ENCODE data around the gene ACCSL.

Gene ACCSL

DNA sequence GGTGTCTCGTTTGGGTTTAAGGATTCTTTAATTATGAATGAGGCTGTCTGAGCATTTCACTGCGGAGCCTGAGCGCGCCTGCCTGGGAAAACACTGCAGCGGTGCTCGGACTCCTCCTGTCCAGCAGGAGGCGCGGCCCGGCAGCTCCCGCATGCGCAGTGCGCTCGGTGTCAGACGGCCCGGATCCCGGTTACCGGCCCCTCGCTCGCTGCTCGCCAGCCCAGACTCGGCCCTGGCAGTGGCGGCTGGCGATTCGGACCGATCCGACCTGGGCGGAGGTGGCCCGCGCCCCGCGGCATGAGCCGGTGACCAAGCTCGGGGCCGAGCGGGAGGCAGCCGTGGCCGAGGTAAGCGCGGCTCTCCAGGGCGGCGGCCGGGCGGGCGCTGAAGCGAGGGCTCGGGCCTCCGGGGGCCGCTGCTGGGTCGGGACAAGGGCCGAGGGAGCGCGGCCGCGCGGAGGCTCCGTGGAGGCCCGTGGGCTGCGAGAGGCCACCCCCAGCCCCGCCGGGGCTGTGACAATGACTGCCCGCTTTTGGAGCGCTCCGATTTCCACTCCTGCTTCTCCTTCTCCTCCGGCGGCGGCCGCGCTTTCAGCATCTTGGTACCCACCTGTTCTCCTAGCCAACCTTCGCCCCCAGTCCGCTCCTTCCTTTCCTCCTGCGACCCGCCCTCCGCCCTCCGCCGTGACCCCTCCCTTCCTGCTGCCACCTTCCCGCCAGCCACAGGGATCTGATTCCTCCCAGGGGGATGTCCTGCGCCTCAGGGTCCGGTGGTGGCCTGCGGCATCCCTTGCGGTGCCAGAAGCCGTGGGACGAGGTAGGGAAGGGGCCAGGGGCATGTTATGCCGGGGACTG lies 48.0 kb downstream of the ACCSL start, which contains the start of gene EXT2:
Gene EXT2, plus strand, starts transcription at position 173 of the 854 bp plus-strand sequence. CDS start 12,035 bp downstream, outside the sequence.
- no peak within 1 kb of the TSS for H2BK12ac ChIP-seq (ENCODE audit: low read length)
- no peak within 1 kb of the TSS for H4K8ac ChIP-seq (ENCODE audit: low read depth, low read length)
- peak within 1 kb of the TSS; percentile 85 for H3K14ac ChIP-seq (ENCODE audit: low read length)
- H3K9me3 ChIP-seq (replicated peaks in 1 of 2; ENCODE audit: control insufficient read depth in 2 of 2, insufficient read depth in 1 of 2, low read depth in 1 of 2, low read length in 2 of 2) = no peaks in the 10 kb centered on the region
- H3K9ac ChIP-seq (ENCODE audit: low read depth, low read length, poor library complexity) = peak within 1 kb of the TSS; percentile 91
- H3K4me1 ChIP-seq (ENCODE audit: control insufficient read depth in 2 of 2, insufficient read depth in 1 of 2, low read depth in 1 of 2, low read length in 2 of 2) = no peaks in the 10 kb centered on the region
- no peak within 1 kb of the TSS for H2BK120ac ChIP-seq (ENCODE audit: low read depth, low read length)
- peak within 1 kb of the TSS; percentile 30 for H3K27ac ChIP-seq (replicated peaks; ENCODE audit: low read length)
- H3K4me3 ChIP-seq (ENCODE audit: low read length in 2 of 2) = peak within 1 kb of the TSS; percentile 96 to 97
- H3K27me3 ChIP-seq (ENCODE audit: control insufficient read depth in 3 of 3, insufficient read depth in 3 of 3, low read depth in 1 of 3, low read length in 3 of 3) = peaks cover 0 to 14% (median 2%) of the 10 kb centered on the region in 3 experiments
- peak within 1 kb of the TSS; percentile 77 for H3K23ac ChIP-seq (ENCODE audit: low read depth, low read length, poor library complexity)
- H2AK5ac ChIP-seq (ENCODE audit: low read depth, low read length) = peak within 1 kb of the TSS; percentile 68
- H2BK15ac ChIP-seq (ENCODE audit: low read length) = no peak within 1 kb of the TSS
- peak within 1 kb of the TSS; percentile 97 for H2AFZ ChIP-seq (ENCODE audit: low read length)
- peaks cover 0 to 3% of the 10 kb centered on the region in 2 donors for H3K36me3 ChIP-seq (replicated peaks in 1 of 2; ENCODE audit: control insufficient read depth in 2 of 2, insufficient read depth in 2 of 2, low read length in 2 of 2)
- peak within 1 kb of the TSS; percentile 70 for H4K91ac ChIP-seq (ENCODE audit: low read depth, low read length, poor library complexity)
- H3K4me2 ChIP-seq (ENCODE audit: insufficient read depth, low read length, poor library complexity, severe bottlenecking) = peak within 1 kb of the TSS; percentile 74
- peaks cover 4% of the 10 kb centered on the region for H3K79me1 ChIP-seq (ENCODE audit: low read depth, low read length)
- WGBS, 2 donors (ENCODE audit: extremely low coverage in 2 of 2, insufficient read length in 2 of 2, insufficient replicate concordance in 1 of 2) = no CpG with 5 or more reads among the region's 83 CpGs
- peak within 1 kb of the TSS; percentile 55 for H2BK5ac ChIP-seq (ENCODE audit: low read length)
- peak; percentile 85 for DNase-seq (ENCODE audit: low spot score)
- H3K18ac ChIP-seq (ENCODE audit: low read length) = peak within 1 kb of the TSS; percentile 94
- H3K4ac ChIP-seq (ENCODE audit: low read length) = no peak within 1 kb of the TSS

DNA sequence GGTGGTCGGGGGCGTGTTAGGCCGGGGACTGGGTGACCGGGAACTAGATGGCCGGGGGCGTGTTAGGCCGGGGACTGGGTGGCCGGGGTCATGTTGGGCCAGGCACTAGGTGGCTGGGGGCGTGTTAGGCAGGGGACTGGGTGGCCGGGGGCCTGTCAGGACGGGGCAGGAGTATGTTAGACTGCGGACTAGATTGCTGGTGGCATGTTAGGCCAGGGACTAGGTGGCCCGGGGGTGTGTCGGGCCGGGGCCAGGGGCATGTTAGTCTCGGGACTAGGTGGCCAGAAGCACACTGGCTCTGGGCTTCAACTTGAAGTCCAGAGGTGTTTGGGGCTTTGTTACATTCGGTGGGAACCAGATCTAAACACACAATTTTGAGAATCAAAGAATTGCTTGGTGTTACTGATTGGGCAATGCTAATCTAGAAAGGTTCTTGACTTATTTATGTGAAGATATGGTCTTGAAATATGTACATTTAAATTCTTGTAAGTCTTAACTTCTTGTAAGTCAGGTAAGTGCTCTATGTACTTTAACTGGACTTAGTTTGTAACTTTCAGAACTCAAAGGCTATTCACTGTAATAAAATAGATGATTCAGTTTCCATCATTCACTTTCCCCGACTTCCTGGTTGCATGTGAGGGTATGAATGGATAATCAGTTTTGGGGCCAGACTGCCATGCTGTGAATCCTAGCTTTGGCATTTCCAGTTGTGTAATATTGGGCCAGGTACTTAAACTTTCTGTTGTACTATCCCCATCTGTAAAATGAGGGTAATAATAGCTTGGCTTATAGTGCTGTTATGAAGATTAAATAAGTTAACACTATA lies 48.8 kb downstream of the ACCSL start:
- WGBS, 2 donors (ENCODE audit: extremely low coverage in 2 of 2, insufficient read length in 2 of 2, insufficient replicate concordance in 1 of 2) = no CpG with 5 or more reads among the region's 18 CpGs
- Histone ChIP-seq H3K36me3 (replicated peaks in 1 of 2; ENCODE audit: control insufficient read depth in 2 of 2, insufficient read depth in 2 of 2, low read length in 2 of 2) (peaks cover 0 to 3% of the 10 kb centered on the region in 2 donors), H3K23ac (ENCODE audit: low read depth, low read length, poor library complexity) (peak overlapping the region; percentile 77), H4K8ac (ENCODE audit: low read depth, low read length) (no peak overlapping the region), H3K18ac (ENCODE audit: low read length) (peak overlapping the region; percentile 94), H4K91ac (ENCODE audit: low read depth, low read length, poor library complexity) (peak overlapping the region; percentile 70), H3K4me1 (ENCODE audit: control insufficient read depth in 2 of 2, insufficient read depth in 1 of 2, low read depth in 1 of 2, low read length in 2 of 2) (no peaks in the 10 kb centered on the region), H3K4me2 (ENCODE audit: insufficient read depth, low read length, poor library complexity, severe bottlenecking) (peak overlapping the region; percentile 74), H2AK5ac (ENCODE audit: low read depth, low read length) (peak overlapping the region; percentile 68), H3K9me3 (replicated peaks in 1 of 2; ENCODE audit: control insufficient read depth in 2 of 2, insufficient read depth in 1 of 2, low read depth in 1 of 2, low read length in 2 of 2) (no peaks in the 10 kb centered on the region), H3K79me1 (ENCODE audit: low read depth, low read length) (peaks cover 4% of the 10 kb centered on the region), H3K27me3 (ENCODE audit: control insufficient read depth in 3 of 3, insufficient read depth in 3 of 3, low read depth in 1 of 3, low read length in 3 of 3) (peaks cover 0 to 11% (median 0%) of the 10 kb centered on the region in 3 experiments), H3K4me3 (ENCODE audit: low read length in 2 of 2) (peak overlapping the region; percentile 96 to 97), H2BK120ac (ENCODE audit: low read depth, low read length) (no peak overlapping the region), H2BK12ac (ENCODE audit: low read length) (no peak overlapping the region), H2BK15ac (ENCODE audit: low read length) (no peak overlapping the region), H3K9ac (ENCODE audit: low read depth, low read length, poor library complexity) (peak overlapping the region; percentile 91), H3K4ac (ENCODE audit: low read length) (no peak overlapping the region), H2AFZ (ENCODE audit: low read length) (peak overlapping the region; percentile 97), H2BK5ac (ENCODE audit: low read length) (peak overlapping the region; percentile 55), H3K27ac (replicated peaks; ENCODE audit: low read length) (no peak overlapping the region), H3K14ac (ENCODE audit: low read length) (peak overlapping the region; percentile 85)
- no peak for DNase-seq (ENCODE audit: low spot score)

DNA sequence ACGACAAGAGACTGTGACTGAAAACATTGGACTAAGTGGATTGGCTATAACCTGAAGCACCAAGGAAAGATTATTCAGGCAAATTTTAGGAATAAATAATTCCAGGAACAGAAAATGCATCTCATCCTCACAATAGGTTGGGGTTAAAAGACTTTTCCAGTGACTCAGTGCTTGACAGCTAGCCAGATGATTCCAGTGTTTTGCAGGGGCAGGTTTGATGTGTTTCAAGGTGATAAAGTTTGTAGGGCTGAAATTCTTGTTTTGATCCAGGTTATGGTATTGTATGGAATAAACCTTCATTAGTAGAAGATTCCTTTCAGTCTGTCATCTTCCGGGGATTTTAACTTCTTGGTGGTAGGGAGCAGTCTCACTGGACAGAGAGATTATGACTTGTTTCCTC lies 50.0 kb downstream of the ACCSL start:
- no peaks in the 10 kb centered on the region for H3K9me3 ChIP-seq (replicated peaks in 1 of 2; ENCODE audit: control insufficient read depth in 2 of 2, insufficient read depth in 1 of 2, low read depth in 1 of 2, low read length in 2 of 2)
- no peak overlapping the region for H3K4me3 ChIP-seq (ENCODE audit: low read length in 2 of 2)
- no peak overlapping the region for H2AFZ ChIP-seq (ENCODE audit: low read length)
- no peak overlapping the region for H3K18ac ChIP-seq (ENCODE audit: low read length)
- no peak overlapping the region for H3K4me2 ChIP-seq (ENCODE audit: insufficient read depth, low read length, poor library complexity, severe bottlenecking)
- H2AK5ac ChIP-seq (ENCODE audit: low read depth, low read length) = no peak overlapping the region
- DNase-seq (ENCODE audit: low spot score) = no peak
- no peak overlapping the region for H3K4ac ChIP-seq (ENCODE audit: low read length)
- H4K91ac ChIP-seq (ENCODE audit: low read depth, low read length, poor library complexity) = no peak overlapping the region
- H2BK120ac ChIP-seq (ENCODE audit: low read depth, low read length) = no peak overlapping the region
- H3K4me1 ChIP-seq (ENCODE audit: control insufficient read depth in 2 of 2, insufficient read depth in 1 of 2, low read depth in 1 of 2, low read length in 2 of 2) = no peaks in the 10 kb centered on the region
- peaks cover 0 to 3% of the 10 kb centered on the region in 2 donors for H3K36me3 ChIP-seq (replicated peaks in 1 of 2; ENCODE audit: control insufficient read depth in 2 of 2, insufficient read depth in 2 of 2, low read length in 2 of 2)
- H2BK15ac ChIP-seq (ENCODE audit: low read length) = no peak overlapping the region
- no peak overlapping the region for H3K23ac ChIP-seq (ENCODE audit: low read depth, low read length, poor library complexity)
- WGBS, 2 donors (ENCODE audit: extremely low coverage in 2 of 2, insufficient read length in 2 of 2, insufficient replicate concordance in 1 of 2) = no CpG with 5 or more reads among the region's 2 CpGs
- peaks cover 4% of the 10 kb centered on the region for H3K79me1 ChIP-seq (ENCODE audit: low read depth, low read length)
- H2BK12ac ChIP-seq (ENCODE audit: low read length) = no peak overlapping the region
- H4K8ac ChIP-seq (ENCODE audit: low read depth, low read length) = no peak overlapping the region
- H3K9ac ChIP-seq (ENCODE audit: low read depth, low read length, poor library complexity) = no peak overlapping the region
- no peak overlapping the region for H3K27ac ChIP-seq (replicated peaks; ENCODE audit: low read length)
- H3K27me3 ChIP-seq (ENCODE audit: control insufficient read depth in 3 of 3, insufficient read depth in 3 of 3, low read depth in 1 of 3, low read length in 3 of 3) = peaks cover 0 to 4% (median 0%) of the 10 kb centered on the region in 3 experiments
- no peak overlapping the region for H3K14ac ChIP-seq (ENCODE audit: low read length)
- H2BK5ac ChIP-seq (ENCODE audit: low read length) = no peak overlapping the region
